Adipocyte (in vitro differentiated cells): ENCODE data around the gene KCNN2.

ENCODE experiments used
- DNase-seq: peaks from one replicate; pipeline ENCODE4 v3.0.0-alpha.2; 2015; ENCODE audit warnings: low read depth
- H3K27me3 ChIP-seq: replicated peaks from 2 replicates; pipeline ENCODE4 v1.7.0; 2013; ENCODE audit warnings: mild to moderate bottlenecking, low read length, moderate library complexity; ENCODE audit not compliant: control insufficient read depth, insufficient read depth
- H3K36me3 ChIP-seq: 2 replicates; pipeline ENCODE4 v1.7.0; 2013; ENCODE audit warnings: low read length, mild to moderate bottlenecking, moderate library complexity; ENCODE audit not compliant: control insufficient read depth, insufficient read depth, severe bottlenecking
- H3K4me1 ChIP-seq: 2 replicates; pipeline ENCODE4 v1.7.0; 2013; ENCODE audit warnings: mild to moderate bottlenecking, low read length, moderate library complexity; ENCODE audit not compliant: control insufficient read depth, insufficient read depth
- H3K4me3 ChIP-seq: 2 replicates; pipeline ENCODE4 v1.7.0; 2013; ENCODE audit warnings: mild to moderate bottlenecking, low read length, moderate library complexity
- H3K9ac ChIP-seq: 2 replicates; pipeline ENCODE4 v1.7.0; 2013; ENCODE audit warnings: mild to moderate bottlenecking, low read length, moderate library complexity
- H3K9me3 ChIP-seq: 2 replicates; pipeline ENCODE4 v1.7.0; 2013; ENCODE audit warnings: mild to moderate bottlenecking, low read length, moderate library complexity; ENCODE audit not compliant: control insufficient read depth

Gene KCNN2

DNA sequence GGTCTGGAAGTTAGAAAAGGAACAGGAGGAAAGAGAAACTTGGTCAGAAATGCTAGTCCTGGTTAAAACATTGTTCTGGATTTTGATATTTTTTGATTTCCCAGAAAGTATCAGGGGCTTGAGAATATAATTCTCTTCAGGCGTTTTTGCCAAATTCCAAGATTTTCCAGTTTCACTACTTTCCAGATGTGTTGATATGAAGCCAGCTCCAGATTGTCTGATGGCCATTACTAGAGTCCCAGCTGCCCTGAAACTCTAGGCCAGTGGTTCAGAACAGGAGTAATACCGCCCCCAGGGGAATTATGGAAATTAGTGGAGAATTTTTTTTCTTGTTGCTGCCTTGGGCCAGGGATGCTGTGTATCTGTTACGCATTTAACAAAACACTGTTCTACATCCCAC is 88.6 kb downstream of the KCNN2 start:
- Histone ChIP-seq H3K4me1 (no peaks in the 10 kb centered on the region), H3K9me3 (no peaks in the 10 kb centered on the region), H3K36me3 (no peaks in the 10 kb centered on the region), H3K9ac (no peak overlapping the region), H3K4me3 (no peak overlapping the region), H3K27me3 (peaks cover 32% of the 10 kb centered on the region)
- peak; percentile 81 for DNase-seq

DNA sequence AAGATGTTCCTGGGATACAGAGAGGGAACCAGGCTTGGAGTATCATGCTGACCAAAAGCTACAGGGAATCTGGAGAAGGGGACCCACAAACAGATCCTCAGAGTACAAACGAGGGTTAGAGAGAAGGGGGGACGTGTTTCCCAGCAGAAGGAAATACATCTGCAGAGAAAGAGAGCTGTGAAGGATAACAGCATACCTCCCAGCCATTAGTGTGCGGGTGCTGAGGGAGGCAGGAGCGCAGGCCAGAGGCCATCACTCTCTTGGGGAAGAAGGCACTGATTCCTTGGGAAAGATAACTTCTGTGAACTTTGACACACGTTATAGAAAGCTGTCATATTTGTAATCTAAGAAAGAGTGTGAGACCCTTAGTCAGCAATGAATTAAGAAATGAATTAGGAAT is 96.9 kb downstream of the KCNN2 start:
- peaks cover 37% of the 10 kb centered on the region for H3K27me3 ChIP-seq
- H3K9me3 ChIP-seq, result no peaks in the 10 kb centered on the region
- H3K4me1 ChIP-seq, result no peaks in the 10 kb centered on the region
- no peak overlapping the region for H3K9ac ChIP-seq
- no peak overlapping the region for H3K4me3 ChIP-seq
- DNase-seq, result no peak
- H3K36me3 ChIP-seq, result no peaks in the 10 kb centered on the region

DNA sequence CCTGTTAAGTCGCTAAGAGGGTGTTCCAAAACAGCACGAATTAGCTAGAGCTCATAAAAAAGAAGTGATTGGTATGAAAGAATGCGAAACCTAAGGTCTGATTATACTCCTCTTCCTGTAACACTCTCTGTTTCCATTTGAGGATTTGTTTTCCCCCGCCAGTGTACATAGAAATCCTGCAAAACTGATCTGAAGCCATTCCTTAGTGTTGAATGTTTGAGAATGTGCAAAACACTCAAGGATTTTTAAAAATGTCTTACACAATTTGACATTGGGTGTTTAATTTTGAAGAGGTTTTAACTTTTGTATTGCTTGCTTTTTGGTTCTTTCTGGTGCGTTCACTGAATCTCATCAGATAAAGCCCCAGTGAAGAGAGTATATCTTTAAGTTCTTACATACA is 105.3 kb downstream of the KCNN2 start:
- no peaks in the 10 kb centered on the region for H3K9me3 ChIP-seq
- DNase-seq, result no peak
- peaks cover under 1% of the 10 kb centered on the region for H3K27me3 ChIP-seq
- H3K36me3 ChIP-seq, result no peaks in the 10 kb centered on the region
- no peak overlapping the region for H3K4me3 ChIP-seq
- H3K4me1 ChIP-seq, result peaks cover 5% of the 10 kb centered on the region
- H3K9ac ChIP-seq, result no peak overlapping the region

DNA sequence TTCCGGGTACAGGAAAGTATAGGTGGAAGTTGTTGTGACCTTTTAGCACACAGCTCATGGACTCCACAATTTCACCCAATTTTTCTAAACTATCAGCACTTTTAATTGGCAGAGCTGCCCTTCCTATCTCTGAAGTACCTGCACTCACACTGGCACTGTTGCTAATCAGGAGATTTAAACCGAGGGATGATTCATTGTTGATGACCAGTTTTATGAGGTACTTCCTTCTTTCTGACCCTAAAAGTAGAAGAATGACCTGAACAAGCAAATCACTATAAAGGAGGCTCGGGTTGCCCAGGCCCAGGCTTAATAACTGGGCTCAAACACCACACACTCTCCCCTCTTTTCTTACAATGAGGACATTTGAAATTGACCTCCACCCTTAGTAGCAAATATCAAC is 105.9 kb downstream of the KCNN2 start:
- peaks cover 10% of the 10 kb centered on the region for H3K4me1 ChIP-seq
- H3K4me3 ChIP-seq, result no peak overlapping the region
- H3K9me3 ChIP-seq, result no peaks in the 10 kb centered on the region
- no peak overlapping the region for H3K9ac ChIP-seq
- DNase-seq, result no peak
- H3K36me3 ChIP-seq, result no peaks in the 10 kb centered on the region
- H3K27me3 ChIP-seq, result no peaks in the 10 kb centered on the region

DNA sequence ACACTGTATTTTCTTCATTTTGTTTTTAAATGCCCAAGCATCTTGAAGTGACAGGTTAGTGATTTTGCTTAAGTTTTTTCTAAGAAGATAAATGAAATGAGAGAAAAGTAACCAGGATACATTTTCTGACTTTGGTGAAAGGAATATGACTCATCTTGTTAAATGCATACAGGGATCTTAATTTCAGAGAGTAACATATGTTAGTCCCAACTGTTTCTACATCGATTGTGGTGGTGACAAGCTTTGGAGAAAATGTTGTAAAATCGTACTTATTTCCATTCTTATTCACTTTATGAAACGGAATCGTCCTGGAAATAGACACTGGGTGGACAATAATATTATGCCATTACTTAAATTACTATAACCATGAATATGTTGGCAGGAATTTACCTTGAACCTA is 107.5 kb downstream of the KCNN2 start:
- peaks cover 16% of the 10 kb centered on the region for H3K4me1 ChIP-seq
- DNase-seq, result no peak
- no peak overlapping the region for H3K9ac ChIP-seq
- no peaks in the 10 kb centered on the region for H3K9me3 ChIP-seq
- no peaks in the 10 kb centered on the region for H3K36me3 ChIP-seq
- H3K27me3 ChIP-seq, result no peaks in the 10 kb centered on the region
- no peak overlapping the region for H3K4me3 ChIP-seq

DNA sequence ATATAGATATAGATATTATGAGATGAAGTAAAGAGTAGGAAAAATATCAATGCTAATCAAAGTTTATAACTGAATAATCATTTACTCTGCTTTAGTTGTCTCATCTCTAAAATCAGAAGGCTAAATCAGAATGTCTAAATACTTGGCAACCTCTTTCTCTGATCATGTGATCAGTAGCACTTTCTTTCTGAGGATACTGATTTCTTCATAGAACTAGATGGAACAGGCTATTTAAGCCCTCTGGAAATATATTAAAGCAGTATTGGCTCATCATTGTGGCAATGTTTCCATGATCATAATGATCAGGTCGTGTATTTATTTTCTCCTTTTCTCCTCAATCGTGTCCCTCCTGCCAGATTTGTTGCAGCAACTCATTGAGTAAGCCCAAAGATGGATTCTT is 109.7 kb downstream of the KCNN2 start:
- no peak overlapping the region for H3K4me3 ChIP-seq
- no peaks in the 10 kb centered on the region for H3K27me3 ChIP-seq
- no peak overlapping the region for H3K9ac ChIP-seq
- no peaks in the 10 kb centered on the region for H3K36me3 ChIP-seq
- no peak for DNase-seq
- peaks cover 16% of the 10 kb centered on the region for H3K4me1 ChIP-seq
- H3K9me3 ChIP-seq, result no peaks in the 10 kb centered on the region

DNA sequence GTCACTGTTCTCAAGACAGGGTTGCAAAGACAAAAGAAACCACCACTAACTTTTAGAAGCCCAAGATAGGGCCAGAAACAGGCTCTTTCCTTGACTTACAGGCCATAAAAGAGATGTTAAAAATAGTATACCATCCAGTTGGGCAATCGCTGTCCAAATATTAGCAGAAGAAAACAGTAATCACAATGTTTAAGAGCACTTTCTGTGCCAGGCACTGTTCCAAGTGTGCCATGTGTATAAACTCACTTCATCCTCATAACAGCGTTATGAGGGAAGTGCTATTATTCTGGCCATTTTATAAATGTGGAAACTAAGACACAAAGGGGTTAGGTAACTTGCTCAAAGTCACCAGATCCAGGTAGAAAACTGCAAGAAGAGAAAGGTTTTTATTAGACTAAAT is 111.7 kb downstream of the KCNN2 start:
- no peaks in the 10 kb centered on the region for H3K36me3 ChIP-seq
- H3K4me1 ChIP-seq, result peaks cover 16% of the 10 kb centered on the region
- DNase-seq, result peak; percentile 4
- H3K4me3 ChIP-seq, result no peak overlapping the region
- peak overlapping the region; percentile 4 for H3K9ac ChIP-seq
- no peaks in the 10 kb centered on the region for H3K9me3 ChIP-seq
- no peaks in the 10 kb centered on the region for H3K27me3 ChIP-seq

DNA sequence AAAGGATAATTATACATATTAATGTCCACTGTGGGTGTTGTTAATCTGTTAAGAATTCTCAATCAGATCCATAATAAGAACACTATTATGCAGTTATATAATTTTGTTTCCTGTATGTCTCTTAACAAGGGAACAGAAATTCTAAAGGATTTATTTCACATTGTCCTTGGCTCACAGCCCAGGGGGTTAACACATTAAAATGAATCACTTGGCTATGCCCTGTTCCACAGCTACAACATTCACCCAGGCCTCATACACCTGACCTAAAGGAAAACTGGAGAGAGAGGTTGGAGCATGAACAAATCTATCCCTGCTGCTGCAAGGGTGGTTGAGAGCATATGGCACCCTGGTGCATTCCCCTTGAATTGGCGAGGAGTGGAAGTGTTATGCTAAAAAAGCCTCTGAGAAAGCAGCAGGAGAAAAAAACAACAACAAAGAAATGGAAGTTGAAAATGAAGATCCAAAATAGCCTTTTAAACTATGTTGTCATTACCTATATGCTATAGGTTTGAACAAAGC is 116.0 kb downstream of the KCNN2 start:
- DNase-seq, result no peak
- no peaks in the 10 kb centered on the region for H3K36me3 ChIP-seq
- H3K4me1 ChIP-seq, result peaks cover 5% of the 10 kb centered on the region

DNA sequence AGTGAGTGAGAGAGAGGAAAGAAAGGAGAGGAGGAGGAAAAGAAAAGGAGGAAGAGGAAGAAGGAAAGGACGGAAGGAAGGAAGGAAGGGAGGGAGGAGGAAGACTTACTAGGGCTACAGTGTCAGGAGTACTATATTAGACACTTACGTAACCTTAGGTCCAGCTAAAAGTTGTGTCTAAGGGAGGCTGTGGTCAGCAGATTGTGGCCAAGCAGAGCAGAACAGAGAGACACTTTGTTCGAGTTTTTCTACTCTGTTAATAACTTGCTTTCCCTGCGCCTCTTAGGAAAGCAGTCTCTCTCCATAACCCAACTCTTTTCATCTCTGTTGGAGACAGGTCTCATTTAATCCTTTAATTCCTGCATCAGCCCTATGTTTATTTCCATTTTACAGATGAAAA is 138.9 kb downstream of the KCNN2 start:
- H3K4me1 ChIP-seq, result no peaks in the 10 kb centered on the region
- no peak for DNase-seq
- H3K9ac ChIP-seq, result no peak overlapping the region
- no peaks in the 10 kb centered on the region for H3K9me3 ChIP-seq
- H3K4me3 ChIP-seq, result no peak overlapping the region
- H3K27me3 ChIP-seq, result no peaks in the 10 kb centered on the region
- H3K36me3 ChIP-seq, result no peaks in the 10 kb centered on the region

More for the DNA sequence above, 116.0 kb downstream of the KCNN2 start:
- peaks cover 9% of the 10 kb centered on the region for H3K9me3 ChIP-seq
- H3K9ac ChIP-seq, result no peak overlapping the region
- no peak overlapping the region for H3K4me3 ChIP-seq
- no peaks in the 10 kb centered on the region for H3K27me3 ChIP-seq

DNA sequence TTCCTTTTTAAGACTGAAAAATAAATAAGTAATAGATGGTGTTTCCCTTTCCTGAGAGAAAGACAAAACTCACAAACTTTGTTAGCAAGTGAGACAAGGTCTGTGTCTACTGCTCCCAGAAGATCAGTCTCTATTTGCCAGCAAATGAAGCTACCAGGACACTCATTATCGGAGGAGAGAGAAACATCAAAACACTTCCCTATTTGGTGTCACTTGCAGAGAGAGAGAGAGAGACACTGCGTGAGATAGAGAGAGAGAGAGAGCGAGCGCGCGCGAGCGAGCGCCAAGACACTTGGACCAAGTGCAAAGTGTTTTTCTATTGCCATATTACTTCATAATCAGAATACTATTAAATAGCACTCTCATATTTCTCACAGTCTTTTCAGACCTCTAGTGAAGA is 142.7 kb downstream of the KCNN2 start:
- Histone ChIP-seq H3K4me1 (no peaks in the 10 kb centered on the region), H3K9ac (no peak overlapping the region), H3K36me3 (no peaks in the 10 kb centered on the region), H3K27me3 (no peaks in the 10 kb centered on the region), H3K4me3 (no peak overlapping the region), H3K9me3 (no peaks in the 10 kb centered on the region)
- DNase-seq, result no peak

DNA sequence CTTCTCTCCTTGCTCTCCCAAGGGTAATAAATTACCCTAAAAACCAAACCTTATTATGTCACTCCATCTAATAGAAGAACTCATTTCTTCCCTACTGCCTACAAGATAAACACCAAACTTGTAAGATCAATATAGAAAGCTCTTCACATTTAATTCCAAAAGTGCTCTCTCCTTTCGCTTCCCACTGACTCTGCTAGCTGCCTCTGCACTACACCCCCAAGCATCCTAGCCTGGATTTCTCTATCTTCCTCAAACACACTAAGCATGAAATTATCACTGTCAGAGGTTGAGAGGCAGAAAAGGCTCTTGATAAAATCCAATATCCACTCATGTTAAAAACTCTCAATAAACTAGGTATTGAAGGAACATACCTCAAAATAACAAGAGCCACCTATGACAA is 162.4 kb downstream of the KCNN2 start:
- no peak for DNase-seq
- no peak overlapping the region for H3K9ac ChIP-seq
- no peaks in the 10 kb centered on the region for H3K9me3 ChIP-seq
- no peak overlapping the region for H3K4me3 ChIP-seq
- no peaks in the 10 kb centered on the region for H3K27me3 ChIP-seq
- H3K4me1 ChIP-seq, result no peaks in the 10 kb centered on the region
- H3K36me3 ChIP-seq, result no peaks in the 10 kb centered on the region

DNA sequence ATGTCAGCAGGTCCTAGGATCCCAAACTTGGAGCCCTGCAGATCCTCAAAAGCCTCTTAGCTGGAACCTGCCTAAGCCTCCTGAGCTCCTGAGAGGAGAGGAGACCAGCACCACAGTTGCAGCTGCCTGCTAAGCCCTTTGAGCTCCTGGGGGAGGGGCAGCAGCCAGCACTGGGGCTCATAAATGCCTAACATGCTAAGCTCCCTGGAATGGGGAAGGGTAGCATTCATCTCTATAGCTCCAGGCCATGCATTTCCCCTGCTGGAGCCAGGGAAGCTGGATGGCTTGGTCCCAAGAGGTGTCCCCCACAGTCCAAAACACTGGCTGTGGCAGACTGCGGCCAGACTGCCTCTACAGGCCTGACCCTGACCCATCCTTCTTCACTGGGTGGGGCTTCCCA is 182.7 kb downstream of the KCNN2 start:
- peaks cover 4% of the 10 kb centered on the region for H3K9me3 ChIP-seq
- no peak overlapping the region for H3K4me3 ChIP-seq
- no peaks in the 10 kb centered on the region for H3K36me3 ChIP-seq
- no peak for DNase-seq
- no peak overlapping the region for H3K9ac ChIP-seq
- no peaks in the 10 kb centered on the region for H3K27me3 ChIP-seq
- no peaks in the 10 kb centered on the region for H3K4me1 ChIP-seq
